Body of pancreas (tissue), 4 donors: ENCODE data around the gene SYT11.

Experiments used
- CTCF ChIP-seq, 7 experiments: fragments of 450-650 bp in 4 of 7; fragments of 200-600 bp in 3 of 7; sonication (generic) in 3 of 7; IDR thresholded peaks; one replicate each; pipeline ENCODE4 v1.5.1; 2016 to 2019; ENCODE audit warnings: antibody characterized with exemption in 7 of 7
- POLR2A ChIP-seq, 3 donors: fragments of 450-650 bp; IDR thresholded peaks; one replicate each; pipeline ENCODE4 v1.6.1; 2016; ENCODE audit warnings: antibody characterized with exemption in 3 of 3, mild to moderate bottlenecking in 2 of 3

- TF ChIP-seq CTCF (IDR thresholded peaks at IDR 0.05) (no peak), POLR2A (IDR thresholded peaks at IDR 0.05) (no peak)
These were observed 60.4 kb downstream of the SYT11 start for GRCh38 chr1:155919801-155920200.
